Epidermal melanocyte (primary cell): Measurements from ENCODE around the gene LIMCH1.

Source experiments
- DNase-seq: peaks from one replicate; pipeline ENCODE4 v3.0.0; 2011; ENCODE audit warnings: low spot score; ENCODE audit not compliant: insufficient read length

Gene LIMCH1

GRCh38 chr4:41559940-41560516 lies 22.1 kb downstream of the LIMCH1 start:
- DNase-seq: no peak

GRCh38 chr4:41561244-41561643 lies 23.3 kb downstream of the LIMCH1 start:
- DNase-seq: no peak

GRCh38 chr4:41567186-41567585 lies 29.2 kb downstream of the LIMCH1 start:
- no peak for DNase-seq

- no peak for DNase-seq
Measured at GRCh38 chr4:41568363-41568762, 30.4 kb downstream of the LIMCH1 start.

GRCh38 chr4:41569961-41570360 lies 32.0 kb downstream of the LIMCH1 start:
- no peak for DNase-seq

- DNase-seq: no peak
Measured at GRCh38 chr4:41571422-41571821, 33.5 kb downstream of the LIMCH1 start.

- no peak for DNase-seq
Measured at GRCh38 chr4:41572516-41572915, 34.6 kb downstream of the LIMCH1 start.

GRCh38 chr4:41572956-41573355 lies 35.0 kb downstream of the LIMCH1 start:
- no peak for DNase-seq

GRCh38 chr4:41573502-41574001 lies 35.6 kb downstream of the LIMCH1 start:
- DNase-seq: no peak

- no peak for DNase-seq
Measured at GRCh38 chr4:41575207-41575606, 37.2 kb downstream of the LIMCH1 start.

GRCh38 chr4:41575665-41576064 lies 37.7 kb downstream of the LIMCH1 start:
- no peak for DNase-seq

GRCh38 chr4:41579043-41579442 lies 41.1 kb downstream of the LIMCH1 start:
- DNase-seq: no peak

GRCh38 chr4:41579526-41579925 lies 41.6 kb downstream of the LIMCH1 start:
- DNase-seq: no peak

GRCh38 chr4:41580007-41580406 lies 42.0 kb downstream of the LIMCH1 start:
- DNase-seq: no peak

- DNase-seq: no peak
Measured at GRCh38 chr4:41586675-41587225, 48.8 kb downstream of the LIMCH1 start.

- DNase-seq: no peak
Measured at GRCh38 chr4:41587286-41587685, 49.3 kb downstream of the LIMCH1 start.

- no peak for DNase-seq
Measured at GRCh38 chr4:41590591-41590990, 52.6 kb downstream of the LIMCH1 start.

- no peak for DNase-seq
Measured at GRCh38 chr4:41594432-41594831, 56.5 kb downstream of the LIMCH1 start.

- DNase-seq: no peak
Measured at GRCh38 chr4:41597494-41597893, 59.5 kb downstream of the LIMCH1 start.

GRCh38 chr4:41598580-41598979 lies 60.6 kb downstream of the LIMCH1 start:
- no peak for DNase-seq

GRCh38 chr4:41599192-41599786 lies 61.3 kb downstream of the LIMCH1 start:
- no peak for DNase-seq

- no peak for DNase-seq
Measured at GRCh38 chr4:41600243-41600912, 62.4 kb downstream of the LIMCH1 start.
